HepG2 (cell line): ENCODE results near the gene RNF38. TPM values are rescaled to one million over a fixed set of nuclear protein-coding genes. Genes with fewer than 3 reads are reported as not detected.

Experiments used
- ARHGAP35 ChIP-seq: sonication (generic); formaldehyde crosslinking; IDR thresholded peaks from 2 replicates; pipeline ENCODE4 v1.9.0; 2022; ENCODE audit warnings: mild to moderate bottlenecking, inconsistent platforms, moderate library complexity, missing genetic modification reagents, borderline replicate concordance
- CBFB ChIP-seq: sonication (generic); formaldehyde crosslinking; IDR thresholded peaks from 2 replicates; pipeline ENCODE4 v1.4.0; 2020; ENCODE audit warnings: missing genetic modification reagents
- DNMT3B ChIP-seq: conservative IDR thresholded peaks from 2 replicates; pipeline ENCODE4 v1.6.1; 2016; ENCODE audit warnings: missing biosample characterization, control low read depth
- GABPB1 ChIP-seq: IDR thresholded peaks from 2 replicates; pipeline ENCODE4 v1.6.1; 2016; ENCODE audit warnings: mild to moderate bottlenecking, missing genetic modification reagents, moderate library complexity, missing compliant biosample characterization
- HOXA7 ChIP-seq: sonication (generic); formaldehyde crosslinking; IDR thresholded peaks from 2 replicates; pipeline ENCODE4 v1.8.1; 2022; ENCODE audit warnings: mild to moderate bottlenecking, missing genetic modification reagents, moderate library complexity
- IRF2 ChIP-seq: IDR thresholded peaks from 2 replicates; pipeline ENCODE4 v1.6.1; 2018; ENCODE audit warnings: missing genetic modification reagents, missing compliant biosample characterization
- NCOA5 ChIP-seq: sonication (generic); formaldehyde crosslinking; IDR thresholded peaks from 2 replicates; pipeline ENCODE4 v1.4.0; 2020; ENCODE audit warnings: missing genetic modification reagents
- NFKBIZ ChIP-seq: IDR thresholded peaks from 2 replicates; pipeline ENCODE4 v1.6.1; 2018; ENCODE audit warnings: missing genetic modification reagents, missing compliant biosample characterization
- PHF20 ChIP-seq: sonication (generic); formaldehyde crosslinking; IDR thresholded peaks from 2 replicates; pipeline ENCODE4 v1.5.0; 2020; ENCODE audit warnings: mild to moderate bottlenecking, missing genetic modification reagents
- RARA ChIP-seq: IDR thresholded peaks from 2 replicates; pipeline ENCODE4 v1.6.1; 2016; ENCODE audit warnings: missing genetic modification reagents, missing compliant biosample characterization
- SAP130 ChIP-seq: IDR thresholded peaks from 2 replicates; pipeline ENCODE4 v1.6.1; 2016; ENCODE audit warnings: low read depth
- SRSF9 ChIP-seq: fragments of 200-400 bp; formaldehyde crosslinking; IDR thresholded peaks from 2 replicates; pipeline ENCODE4 v1.6.1; 2018; ENCODE audit warnings: borderline replicate concordance, mild to moderate bottlenecking, low read depth, low read length; ENCODE audit not compliant: insufficient read depth, poor library complexity, severe bottlenecking
- ZKSCAN1 ChIP-seq: fragments of 150-350 bp; IDR thresholded peaks from 2 replicates; pipeline ENCODE4 v1.6.1; 2014; ENCODE audit warnings: low read length
- ZMAT3 ChIP-seq: sonication (generic); formaldehyde crosslinking; conservative IDR thresholded peaks from 2 replicates; pipeline ENCODE4 v1.7.0; 2021; ENCODE audit warnings: missing genetic modification reagents
- ZNF329 ChIP-seq: sonication (generic); formaldehyde crosslinking; IDR thresholded peaks from 2 replicates; pipeline ENCODE4 v1.9.0; 2021; ENCODE audit warnings: low read depth, mild to moderate bottlenecking, missing genetic modification reagents
- polyA plus RNA-seq, 8 experiments: library from polyadenylated mRNA; depleted of rRNA in 3 of 8; stranded (reverse) in 7 of 8; unstranded in 1 of 8; fragments of >200 nt; fragmentation: Illumina TruSeq in 4 of 8; extraction: Trizol in 4 of 8; gene quantifications; 2 replicates each; pipeline versions ENCODE4 v1.2.1 to v1.2.3, GENCODE V29; 2011 to 2016; ENCODE audit warnings: low read depth in 4 of 8, missing spikeins in 1 of 8, mixed read lengths in 1 of 8; ENCODE audit not compliant: insufficient read depth in 1 of 8
- total RNA-seq, 5 experiments: library from RNA; depleted of rRNA; stranded (reverse); fragments of >200 nt; fragmentation: Illumina TruSeq; extraction: Trizol; gene quantifications; 2 replicates each; pipeline ENCODE4 v1.2.3, GENCODE V29; 2016; ENCODE audit warnings: low read depth in 1 of 5
- TF ChIP-seq, protein P1 (sequence below): sonication (generic); formaldehyde crosslinking; IDR thresholded peaks from 2 replicates; pipeline ENCODE4 v1.4.0; 2020; ENCODE audit warnings: missing genetic modification reagents, borderline replicate concordance
- TF ChIP-seq, protein P2 (sequence below): sonication (generic); formaldehyde crosslinking; IDR thresholded peaks from 2 replicates; pipeline ENCODE4 v1.9.0; 2021; ENCODE audit warnings: missing genetic modification reagents, borderline replicate concordance
- TF ChIP-seq, protein P3 (sequence below): sonication (generic); formaldehyde crosslinking; IDR thresholded peaks from 2 replicates; pipeline ENCODE4 v1.4.0; 2020; ENCODE audit warnings: mild to moderate bottlenecking, missing genetic modification reagents, borderline replicate concordance

Gene RNF38
- total and polyA plus RNA-seq, 2 of the 13 experiments (the other 11 are each of a cell fraction or from before 2014, with no cell fraction given) = 9.1 to 32.1 TPM

DNA sequence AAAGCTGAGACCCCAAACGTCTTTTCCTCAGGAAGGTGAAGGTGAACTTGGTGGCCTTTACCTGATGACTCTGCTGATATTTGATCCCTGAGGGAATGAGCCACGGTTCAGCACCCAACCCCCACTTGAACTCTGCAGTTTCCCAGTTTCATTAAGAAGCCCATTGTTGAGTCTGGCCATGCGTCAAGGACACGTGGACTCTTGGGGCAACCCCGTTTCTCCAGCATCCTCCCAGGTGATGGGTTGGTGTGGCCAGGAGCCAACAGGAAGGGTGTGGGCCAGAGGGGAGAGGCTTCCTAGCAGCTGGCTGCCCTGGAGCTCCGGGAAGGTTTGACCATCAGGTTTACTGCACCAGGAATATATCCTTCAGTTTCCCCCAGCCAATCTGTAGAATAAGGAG is 82.3 kb downstream of the RNF38 start (continued):
- TF ChIP-seq, protein P1, sequence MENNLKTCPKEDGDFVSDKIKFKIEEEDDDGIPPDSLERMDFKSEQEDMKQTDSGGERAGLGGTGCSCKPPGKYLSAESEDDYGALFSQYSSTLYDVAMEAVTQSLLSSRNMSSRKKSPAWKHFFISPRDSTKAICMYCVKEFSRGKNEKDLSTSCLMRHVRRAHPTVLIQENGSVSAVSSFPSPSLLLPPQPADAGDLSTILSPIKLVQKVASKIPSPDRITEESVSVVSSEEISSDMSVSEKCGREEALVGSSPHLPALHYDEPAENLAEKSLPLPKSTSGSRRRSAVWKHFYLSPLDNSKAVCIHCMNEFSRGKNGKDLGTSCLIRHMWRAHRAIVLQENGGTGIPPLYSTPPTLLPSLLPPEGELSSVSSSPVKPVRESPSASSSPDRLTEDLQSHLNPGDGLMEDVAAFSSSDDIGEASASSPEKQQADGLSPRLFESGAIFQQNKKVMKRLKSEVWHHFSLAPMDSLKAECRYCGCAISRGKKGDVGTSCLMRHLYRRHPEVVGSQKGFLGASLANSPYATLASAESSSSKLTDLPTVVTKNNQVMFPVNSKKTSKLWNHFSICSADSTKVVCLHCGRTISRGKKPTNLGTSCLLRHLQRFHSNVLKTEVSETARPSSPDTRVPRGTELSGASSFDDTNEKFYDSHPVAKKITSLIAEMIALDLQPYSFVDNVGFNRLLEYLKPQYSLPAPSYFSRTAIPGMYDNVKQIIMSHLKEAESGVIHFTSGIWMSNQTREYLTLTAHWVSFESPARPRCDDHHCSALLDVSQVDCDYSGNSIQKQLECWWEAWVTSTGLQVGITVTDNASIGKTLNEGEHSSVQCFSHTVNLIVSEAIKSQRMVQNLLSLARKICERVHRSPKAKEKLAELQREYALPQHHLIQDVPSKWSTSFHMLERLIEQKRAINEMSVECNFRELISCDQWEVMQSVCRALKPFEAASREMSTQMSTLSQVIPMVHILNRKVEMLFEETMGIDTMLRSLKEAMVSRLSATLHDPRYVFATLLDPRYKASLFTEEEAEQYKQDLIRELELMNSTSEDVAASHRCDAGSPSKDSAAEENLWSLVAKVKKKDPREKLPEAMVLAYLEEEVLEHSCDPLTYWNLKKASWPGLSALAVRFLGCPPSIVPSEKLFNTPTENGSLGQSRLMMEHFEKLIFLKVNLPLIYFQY (CRISPR knock-in tag) = no peak
- TF ChIP-seq, protein P2, sequence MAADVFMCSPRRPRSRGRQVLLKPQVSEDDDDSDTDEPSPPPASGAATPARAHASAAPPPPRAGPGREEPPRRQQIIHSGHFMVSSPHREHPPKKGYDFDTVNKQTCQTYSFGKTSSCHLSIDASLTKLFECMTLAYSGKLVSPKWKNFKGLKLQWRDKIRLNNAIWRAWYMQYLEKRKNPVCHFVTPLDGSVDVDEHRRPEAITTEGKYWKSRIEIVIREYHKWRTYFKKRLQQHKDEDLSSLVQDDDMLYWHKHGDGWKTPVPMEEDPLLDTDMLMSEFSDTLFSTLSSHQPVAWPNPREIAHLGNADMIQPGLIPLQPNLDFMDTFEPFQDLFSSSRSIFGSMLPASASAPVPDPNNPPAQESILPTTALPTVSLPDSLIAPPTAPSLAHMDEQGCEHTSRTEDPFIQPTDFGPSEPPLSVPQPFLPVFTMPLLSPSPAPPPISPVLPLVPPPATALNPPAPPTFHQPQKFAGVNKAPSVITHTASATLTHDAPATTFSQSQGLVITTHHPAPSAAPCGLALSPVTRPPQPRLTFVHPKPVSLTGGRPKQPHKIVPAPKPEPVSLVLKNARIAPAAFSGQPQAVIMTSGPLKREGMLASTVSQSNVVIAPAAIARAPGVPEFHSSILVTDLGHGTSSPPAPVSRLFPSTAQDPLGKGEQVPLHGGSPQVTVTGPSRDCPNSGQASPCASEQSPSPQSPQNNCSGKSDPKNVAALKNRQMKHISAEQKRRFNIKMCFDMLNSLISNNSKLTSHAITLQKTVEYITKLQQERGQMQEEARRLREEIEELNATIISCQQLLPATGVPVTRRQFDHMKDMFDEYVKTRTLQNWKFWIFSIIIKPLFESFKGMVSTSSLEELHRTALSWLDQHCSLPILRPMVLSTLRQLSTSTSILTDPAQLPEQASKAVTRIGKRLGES = no peak
- TF ChIP-seq ZKSCAN1 (no peak), HOXA7 (no peak), SAP130 (CRISPR knock-in tag) (peak; percentile 58), CBFB (CRISPR knock-in tag) (no peak), NCOA5 (CRISPR knock-in tag) (no peak), IRF2 (CRISPR knock-in tag) (0 out of 2 replicates have a peak, but pooled peaks have one; percentile 15), ZNF329 (no peak), ZMAT3 (CRISPR knock-in tag) (no peak), PHF20 (no peak), ARHGAP35 (CRISPR knock-in tag) (no peak), RARA (peak; percentile 35), DNMT3B (no peak), GABPB1 (CRISPR knock-in tag) (no peak), SRSF9 (no peak), NFKBIZ (CRISPR knock-in tag) (no peak)
- TF ChIP-seq, protein P3, sequence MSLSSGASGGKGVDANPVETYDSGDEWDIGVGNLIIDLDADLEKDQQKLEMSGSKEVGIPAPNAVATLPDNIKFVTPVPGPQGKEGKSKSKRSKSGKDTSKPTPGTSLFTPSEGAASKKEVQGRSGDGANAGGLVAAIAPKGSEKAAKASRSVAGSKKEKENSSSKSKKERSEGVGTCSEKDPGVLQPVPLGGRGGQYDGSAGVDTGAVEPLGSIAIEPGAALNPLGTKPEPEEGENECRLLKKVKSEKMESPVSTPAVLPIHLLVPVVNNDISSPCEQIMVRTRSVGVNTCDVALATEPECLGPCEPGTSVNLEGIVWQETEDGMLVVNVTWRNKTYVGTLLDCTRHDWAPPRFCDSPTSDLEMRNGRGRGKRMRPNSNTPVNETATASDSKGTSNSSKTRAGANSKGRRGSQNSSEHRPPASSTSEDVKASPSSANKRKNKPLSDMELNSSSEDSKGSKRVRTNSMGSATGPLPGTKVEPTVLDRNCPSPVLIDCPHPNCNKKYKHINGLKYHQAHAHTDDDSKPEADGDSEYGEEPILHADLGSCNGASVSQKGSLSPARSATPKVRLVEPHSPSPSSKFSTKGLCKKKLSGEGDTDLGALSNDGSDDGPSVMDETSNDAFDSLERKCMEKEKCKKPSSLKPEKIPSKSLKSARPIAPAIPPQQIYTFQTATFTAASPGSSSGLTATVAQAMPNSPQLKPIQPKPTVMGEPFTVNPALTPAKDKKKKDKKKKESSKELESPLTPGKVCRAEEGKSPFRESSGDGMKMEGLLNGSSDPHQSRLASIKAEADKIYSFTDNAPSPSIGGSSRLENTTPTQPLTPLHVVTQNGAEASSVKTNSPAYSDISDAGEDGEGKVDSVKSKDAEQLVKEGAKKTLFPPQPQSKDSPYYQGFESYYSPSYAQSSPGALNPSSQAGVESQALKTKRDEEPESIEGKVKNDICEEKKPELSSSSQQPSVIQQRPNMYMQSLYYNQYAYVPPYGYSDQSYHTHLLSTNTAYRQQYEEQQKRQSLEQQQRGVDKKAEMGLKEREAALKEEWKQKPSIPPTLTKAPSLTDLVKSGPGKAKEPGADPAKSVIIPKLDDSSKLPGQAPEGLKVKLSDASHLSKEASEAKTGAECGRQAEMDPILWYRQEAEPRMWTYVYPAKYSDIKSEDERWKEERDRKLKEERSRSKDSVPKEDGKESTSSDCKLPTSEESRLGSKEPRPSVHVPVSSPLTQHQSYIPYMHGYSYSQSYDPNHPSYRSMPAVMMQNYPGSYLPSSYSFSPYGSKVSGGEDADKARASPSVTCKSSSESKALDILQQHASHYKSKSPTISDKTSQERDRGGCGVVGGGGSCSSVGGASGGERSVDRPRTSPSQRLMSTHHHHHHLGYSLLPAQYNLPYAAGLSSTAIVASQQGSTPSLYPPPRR (CRISPR knock-in tag) = peak; percentile 15; the same call in 1 of the 2 replicates
